Measurements from ENCODE around the gene CT83. TPM values are rescaled to one million over a fixed set of nuclear protein-coding genes. Genes with fewer than 3 reads are reported as not detected.

The CT83 gene
- total RNA-seq, 1 experiment from 2014 or later = not detected

- Histone ChIP-seq H3K27ac (ENCODE audit: low read length) (no peak overlapping the region), H3K4me1 (ENCODE audit: control insufficient read depth, insufficient read depth, low read length) (no peaks in the 10 kb centered on the region), H3K36me3 (ENCODE audit: control insufficient read depth, insufficient read depth, low read length) (no peaks in the 10 kb centered on the region; the same call in 1 of the 2 replicates), H3K27me3 (ENCODE audit: control insufficient read depth, insufficient read depth, low read length) (no peaks in the 10 kb centered on the region), H3K4me3 (ENCODE audit: low read depth in 2 of 2, low read length in 2 of 2) (no peak overlapping the region), H3K9me3 (ENCODE audit: control insufficient read depth, insufficient read depth, low read depth, low read length) (no peaks in the 10 kb centered on the region)
- BruUV-seq (replicated peaks) = no TSS peak
- no peak for TF ChIP-seq TCF7L2 (IDR thresholded peaks at IDR 0.05; ENCODE audit: low read depth, low read length)
- TF ChIP-seq CTCF (IDR thresholded peaks at IDR 0.05) = no peak
- no peak for TF ChIP-seq POLR2AphosphoS5 (IDR thresholded peaks at IDR 0.05; ENCODE audit: low read depth, low read length)
- no peak for TF ChIP-seq REST (IDR thresholded peaks at IDR 0.05; ENCODE audit: insufficient read depth in 1 of 2, low read depth in 2 of 2, low read length in 1 of 2)
- TF ChIP-seq SIN3A (IDR thresholded peaks at IDR 0.05; ENCODE audit: borderline replicate concordance, insufficient read depth, low read depth, low read length) = no peak
- CTCF ChIA-PET = no interaction called here
- POLR2A ChIA-PET = no interaction called here
- intact Hi-C loops (cut with micrococcal nuclease; ENCODE audit: unreplicated experiment) = no loop called here
- DNase-seq (ENCODE audit: low read depth, low spot score) (no peak), ATAC-seq (no peak)
- in situ Hi-C loops (cut with HindIII; ENCODE audit: low pct_unique_long_range_greater_than_20kb, low sequenced_read_pairs) = no loop called here
These were observed 17.3 kb upstream of the CT83 start for GRCh38 chrX:116480059-116480458.

GRCh38 chrX:116449156-116449555 is 13.6 kb downstream of the CT83 start:
- CTCF ChIA-PET = no interaction called here
- in situ Hi-C loops (cut with HindIII; ENCODE audit: low pct_unique_long_range_greater_than_20kb, low sequenced_read_pairs) (no loop called here), intact Hi-C loops (cut with micrococcal nuclease; ENCODE audit: unreplicated experiment) (no loop called here)

More at GRCh38 chrX:116449156-116449555, 13.6 kb downstream of the CT83 start:
- no peak overlapping the region for H3K4me3 ChIP-seq (ENCODE audit: low read depth in 2 of 2, low read length in 2 of 2)
- H3K36me3 ChIP-seq (ENCODE audit: control insufficient read depth, insufficient read depth, low read length) = no peaks in the 10 kb centered on the region
- POLR2A ChIA-PET = no interaction called here
- ATAC-seq (no peak), DNase-seq (ENCODE audit: low read depth, low spot score) (no peak)
- no peak overlapping the region for H3K27ac ChIP-seq (ENCODE audit: low read length)
- H3K4me1 ChIP-seq (ENCODE audit: control insufficient read depth, insufficient read depth, low read length) = no peaks in the 10 kb centered on the region
- H3K9me3 ChIP-seq (ENCODE audit: control insufficient read depth, insufficient read depth, low read depth, low read length) = no peaks in the 10 kb centered on the region
- TF ChIP-seq REST (IDR thresholded peaks at IDR 0.05; ENCODE audit: insufficient read depth in 1 of 2, low read depth in 2 of 2, low read length in 1 of 2) (no peak), CTCF (IDR thresholded peaks at IDR 0.05) (no peak), POLR2AphosphoS5 (IDR thresholded peaks at IDR 0.05; ENCODE audit: low read depth, low read length) (no peak), TCF7L2 (IDR thresholded peaks at IDR 0.05; ENCODE audit: low read depth, low read length) (no peak), SIN3A (IDR thresholded peaks at IDR 0.05; ENCODE audit: borderline replicate concordance, insufficient read depth, low read depth, low read length) (no peak)
- no peaks in the 10 kb centered on the region for H3K27me3 ChIP-seq (ENCODE audit: control insufficient read depth, insufficient read depth, low read length)
- BruUV-seq (replicated peaks) = no TSS peak
